Measurements from ENCODE around the gene LAMA2. TPM values are rescaled to one million over a fixed set of nuclear protein-coding genes. Genes with fewer than 3 reads are reported as not detected.

Gene LAMA2
- total and polyA plus RNA-seq, 2 donors (not counting 3 experiments of a cell fraction or from before 2014, with no cell fraction given) = 0.51 to 0.75 TPM

DNA sequence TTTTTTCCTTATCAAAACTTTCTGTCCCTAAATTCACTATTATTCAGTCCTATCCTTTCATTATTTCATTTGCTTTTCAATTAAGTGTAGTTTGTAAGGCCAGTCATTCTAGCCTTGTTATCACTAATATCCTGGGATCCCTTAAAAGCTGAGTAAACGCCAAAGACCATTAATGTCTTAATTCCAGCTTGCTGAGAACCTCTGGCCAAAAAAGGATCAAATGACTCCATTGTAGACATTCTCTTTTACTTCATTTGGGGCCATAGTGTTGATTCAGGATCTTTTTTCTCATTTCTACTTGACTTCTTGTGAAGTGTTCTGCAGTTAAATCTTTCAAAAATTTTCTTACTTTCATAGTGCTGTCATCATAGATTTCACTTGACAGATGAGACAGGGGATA is 379.7 kb downstream of the LAMA2 start:
- no peak for DNase-seq (ENCODE audit: low read depth, low spot score)
- CTCF ChIA-PET = interaction anchor here (1.0 to 3.1 kb wide), 2 partner anchors 10 to 108 kb away, joined by 4 to 20 read pairs; no protein-coding TSS in a partner anchor
- Histone ChIP-seq H3K27me3 (ENCODE audit: control insufficient read depth in 2 of 2, insufficient read depth in 2 of 2, low read length in 2 of 2) (peaks cover 2 to 11% of the 10 kb centered on the region in 2 experiments), H3K27ac (ENCODE audit: insufficient read depth, low read depth, low read length) (no peak overlapping the region), H3K4me2 (ENCODE audit: insufficient read depth, low read length) (no peak overlapping the region), H2AFZ (ENCODE audit: low read depth, low read length) (no peak overlapping the region), H3K9me1 (replicated peaks; ENCODE audit: control insufficient read depth, extremely low read depth, insufficient read depth, low read length) (no peaks in the 10 kb centered on the region), H4K20me1 (replicated peaks; ENCODE audit: control insufficient read depth, extremely low read depth, insufficient read depth, low read length) (no peaks in the 10 kb centered on the region), H3K79me2 (ENCODE audit: control insufficient read depth, insufficient read depth, low read length) (no peaks in the 10 kb centered on the region), H3K9me3 (replicated peaks; ENCODE audit: control insufficient read depth, insufficient read depth, low read length) (no peaks in the 10 kb centered on the region), H3K4me3 (replicated peaks in 1 of 3; ENCODE audit: insufficient read depth in 1 of 3, low read depth in 1 of 3, low read length in 3 of 3) (no peak overlapping the region), H3K4me1 (ENCODE audit: control insufficient read depth, extremely low read depth, insufficient read depth, low read length) (no peaks in the 10 kb centered on the region), H3K9ac (replicated peaks; ENCODE audit: extremely low read depth, insufficient read depth, low read length) (no peak overlapping the region), H3K36me3 (ENCODE audit: control insufficient read depth in 2 of 2, extremely low read depth in 1 of 2, insufficient read depth in 2 of 2, low read length in 2 of 2) (no peaks in the 10 kb centered on the region)
- intact Hi-C loops (cut with micrococcal nuclease) = no loop called here
- POLR2A ChIA-PET = no interaction called here
- TF ChIP-seq GATA2 (IDR thresholded peaks at IDR 0.05; ENCODE audit: insufficient read depth, insufficient read length, low read depth, low read length) = no peak
- TF ChIP-seq FOS (IDR thresholded peaks at IDR 0.05; ENCODE audit: borderline replicate concordance, insufficient read depth, low read length) = no peak
- TF ChIP-seq JUN (IDR thresholded peaks at IDR 0.05; ENCODE audit: borderline replicate concordance, insufficient read depth, insufficient read length, low read depth) = no peak
- TF ChIP-seq, protein P1, sequence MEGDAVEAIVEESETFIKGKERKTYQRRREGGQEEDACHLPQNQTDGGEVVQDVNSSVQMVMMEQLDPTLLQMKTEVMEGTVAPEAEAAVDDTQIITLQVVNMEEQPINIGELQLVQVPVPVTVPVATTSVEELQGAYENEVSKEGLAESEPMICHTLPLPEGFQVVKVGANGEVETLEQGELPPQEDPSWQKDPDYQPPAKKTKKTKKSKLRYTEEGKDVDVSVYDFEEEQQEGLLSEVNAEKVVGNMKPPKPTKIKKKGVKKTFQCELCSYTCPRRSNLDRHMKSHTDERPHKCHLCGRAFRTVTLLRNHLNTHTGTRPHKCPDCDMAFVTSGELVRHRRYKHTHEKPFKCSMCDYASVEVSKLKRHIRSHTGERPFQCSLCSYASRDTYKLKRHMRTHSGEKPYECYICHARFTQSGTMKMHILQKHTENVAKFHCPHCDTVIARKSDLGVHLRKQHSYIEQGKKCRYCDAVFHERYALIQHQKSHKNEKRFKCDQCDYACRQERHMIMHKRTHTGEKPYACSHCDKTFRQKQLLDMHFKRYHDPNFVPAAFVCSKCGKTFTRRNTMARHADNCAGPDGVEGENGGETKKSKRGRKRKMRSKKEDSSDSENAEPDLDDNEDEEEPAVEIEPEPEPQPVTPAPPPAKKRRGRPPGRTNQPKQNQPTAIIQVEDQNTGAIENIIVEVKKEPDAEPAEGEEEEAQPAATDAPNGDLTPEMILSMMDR (IDR thresholded peaks at IDR 0.05; ENCODE audit: extremely low read depth in 1 of 2, insufficient read depth in 1 of 2, low read depth in 1 of 2, low read length in 2 of 2) = no peak
- TF ChIP-seq, protein P2, sequence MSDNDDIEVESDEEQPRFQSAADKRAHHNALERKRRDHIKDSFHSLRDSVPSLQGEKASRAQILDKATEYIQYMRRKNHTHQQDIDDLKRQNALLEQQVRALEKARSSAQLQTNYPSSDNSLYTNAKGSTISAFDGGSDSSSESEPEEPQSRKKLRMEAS (IDR thresholded peaks at IDR 0.05; ENCODE audit: insufficient read depth, insufficient read length) = no peak
- no peak for TF ChIP-seq MYC (IDR thresholded peaks at IDR 0.05; ENCODE audit: low read depth, low read length)
- no peak for TF ChIP-seq POLR2A (IDR thresholded peaks at IDR 0.05; ENCODE audit: low read depth, low read length)
- TF ChIP-seq EZH2 (IDR thresholded peaks at IDR 0.05; ENCODE audit: borderline replicate concordance, low read depth, low read length, severe bottlenecking) = no peak
- TF ChIP-seq POLR2AphosphoS5 (IDR thresholded peaks at IDR 0.05; ENCODE audit: insufficient read depth, low read depth, low read length) = no peak
- no TSS peak for BruUV-seq (replicated peaks)
- dilution Hi-C loops (cut with MboI; ENCODE audit: extremely low pct_ligation_motif_present, low sequenced_read_pairs) = no loop called here
- no peak for FAIRE-seq

Measured in endothelial cell of umbilical vein (primary cell).